SK-N-MC (cell line): ENCODE results near the gene DUS3L.

Source experiments
- EZH2 ChIP-seq: fragments of 200-600 bp; sonication (generic); IDR thresholded peaks from one replicate; pipeline ENCODE4 v1.6.1; 2017; ENCODE audit warnings: antibody characterized with exemption
- POLR2AphosphoS5 ChIP-seq: IDR thresholded peaks from 2 replicates; pipeline ENCODE4 v1.6.1; 2012; ENCODE audit warnings: mild to moderate bottlenecking, low read depth, low read length, borderline replicate concordance

GRCh38 chr19:5828661-5829566, 38.0 kb upstream of the DUS3L start:
- TF ChIP-seq EZH2 = no peak
- TF ChIP-seq POLR2AphosphoS5 = no peak
